DMS114 treated with DMSO at 0.1 percent for 48 hours (cell line): Measurements from ENCODE around the gene YDJC.
"Not testable (repeated sequence)": the region's sequence is repeated elsewhere in the genome, so short reads cannot be mapped to it uniquely, and the experiment has no call there.

Experiments used
- DNase-seq: peaks from one replicate; lab custom pipeline; 2025; ENCODE audit not compliant: unreplicated experiment; lab: John Stamatoyannopoulos, UW

The YDJC gene, protein sequence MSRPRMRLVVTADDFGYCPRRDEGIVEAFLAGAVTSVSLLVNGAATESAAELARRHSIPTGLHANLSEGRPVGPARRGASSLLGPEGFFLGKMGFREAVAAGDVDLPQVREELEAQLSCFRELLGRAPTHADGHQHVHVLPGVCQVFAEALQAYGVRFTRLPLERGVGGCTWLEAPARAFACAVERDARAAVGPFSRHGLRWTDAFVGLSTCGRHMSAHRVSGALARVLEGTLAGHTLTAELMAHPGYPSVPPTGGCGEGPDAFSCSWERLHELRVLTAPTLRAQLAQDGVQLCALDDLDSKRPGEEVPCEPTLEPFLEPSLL

GRCh38 chr22:21629255-21630149 lies at the start of gene YDJC:
Gene YDJC (minus strand): TSS chr22:21630022. CDS start chr22:21630014, 8 bp downstream.
- DNase-seq: peak; percentile 79

GRCh38 chr22:21679383-21679782 lies 49.6 kb upstream of the YDJC start:
- no peak for DNase-seq

DNA sequence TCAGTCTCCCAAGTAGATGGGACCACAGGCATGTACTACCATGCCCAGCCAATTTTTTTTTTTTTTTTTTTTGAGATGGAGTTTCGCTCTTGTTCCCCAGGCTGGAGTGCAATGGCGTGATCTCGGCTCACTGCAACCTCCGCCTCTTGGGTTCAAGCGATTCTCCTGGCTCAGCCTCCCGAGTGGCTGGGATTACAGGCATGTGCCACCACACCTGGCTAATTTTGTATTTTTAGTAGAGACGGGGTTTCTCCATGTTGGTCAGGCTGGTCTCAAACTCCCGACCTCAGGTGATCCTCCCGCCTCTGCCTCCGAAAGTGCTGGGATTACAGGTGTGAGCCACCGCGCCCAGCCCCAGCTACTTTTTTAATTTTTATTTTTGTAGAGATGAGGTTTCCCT lies 49.0 kb upstream of the YDJC start:
- DNase-seq: not testable (repeated sequence)

DNA sequence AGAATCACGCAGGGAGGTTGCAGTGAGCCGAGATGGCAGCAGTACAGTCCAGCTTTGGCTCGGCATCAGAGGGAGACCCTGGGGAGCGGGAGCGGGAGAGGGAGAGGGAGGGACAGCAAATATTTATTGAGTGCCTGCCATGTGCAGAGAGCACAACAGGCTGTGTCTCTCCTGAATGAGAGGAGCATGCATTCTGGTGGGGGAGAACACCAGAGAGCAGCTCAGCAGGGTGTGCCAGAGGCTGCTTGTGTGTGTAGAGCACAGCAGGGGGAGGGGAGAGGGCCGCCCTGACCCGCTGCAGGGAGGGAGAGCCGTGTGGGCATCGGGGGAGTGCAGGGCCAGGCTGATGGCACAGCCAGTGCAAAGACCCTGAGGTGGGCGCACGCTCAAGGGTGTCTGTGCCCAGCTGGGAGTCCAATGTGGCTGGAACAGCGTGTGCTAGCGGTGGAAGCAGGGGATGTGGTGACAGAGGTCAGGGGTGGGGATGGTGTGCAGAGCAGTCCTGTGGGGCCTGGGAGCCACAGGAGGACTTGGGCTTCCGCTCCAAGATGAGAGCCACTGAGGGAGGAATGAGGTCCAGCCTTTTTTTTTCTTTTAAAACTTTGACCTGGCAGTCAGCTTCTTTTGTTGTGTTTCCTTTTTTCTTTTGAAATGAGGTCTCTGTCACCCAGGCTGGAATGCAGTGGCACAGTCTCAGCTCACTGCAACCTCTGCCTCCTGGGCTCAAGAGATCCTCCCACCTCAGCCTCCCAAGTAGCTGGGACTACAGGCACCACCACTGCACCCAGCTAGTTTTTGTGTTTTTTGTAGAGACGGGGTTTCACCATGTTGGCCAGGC lies 48.0 kb upstream of the YDJC start:
- DNase-seq: no peak

DNA sequence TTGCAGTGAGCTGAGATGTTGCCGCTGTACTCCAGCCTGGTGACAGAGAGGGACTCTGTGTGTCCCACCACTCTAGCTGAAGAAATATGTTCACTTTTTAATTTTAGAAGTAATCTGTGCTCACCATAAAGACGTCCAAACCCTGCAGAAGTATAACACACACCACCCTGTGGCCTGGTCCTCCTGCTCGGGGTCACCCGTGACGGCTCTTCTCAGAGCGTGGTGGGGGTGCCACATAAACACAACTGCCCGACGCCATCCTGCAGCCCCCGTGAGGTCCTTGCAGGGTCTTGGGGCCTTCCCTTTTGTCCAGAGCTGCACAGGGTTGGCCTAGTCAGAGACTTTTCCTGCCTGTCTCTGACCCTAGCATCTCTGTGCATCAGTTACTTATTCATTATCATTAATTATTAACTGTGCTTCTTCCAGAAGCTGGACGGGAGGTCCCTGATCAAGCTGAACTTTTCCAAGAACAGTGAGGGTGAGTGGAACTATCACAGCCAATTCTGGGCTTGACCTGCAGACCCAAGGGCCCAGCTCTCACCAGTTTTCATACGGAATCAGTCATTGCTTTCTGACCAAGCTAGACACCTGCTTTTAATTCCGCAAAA lies 44.9 kb upstream of the YDJC start:
- no peak for DNase-seq

DNA sequence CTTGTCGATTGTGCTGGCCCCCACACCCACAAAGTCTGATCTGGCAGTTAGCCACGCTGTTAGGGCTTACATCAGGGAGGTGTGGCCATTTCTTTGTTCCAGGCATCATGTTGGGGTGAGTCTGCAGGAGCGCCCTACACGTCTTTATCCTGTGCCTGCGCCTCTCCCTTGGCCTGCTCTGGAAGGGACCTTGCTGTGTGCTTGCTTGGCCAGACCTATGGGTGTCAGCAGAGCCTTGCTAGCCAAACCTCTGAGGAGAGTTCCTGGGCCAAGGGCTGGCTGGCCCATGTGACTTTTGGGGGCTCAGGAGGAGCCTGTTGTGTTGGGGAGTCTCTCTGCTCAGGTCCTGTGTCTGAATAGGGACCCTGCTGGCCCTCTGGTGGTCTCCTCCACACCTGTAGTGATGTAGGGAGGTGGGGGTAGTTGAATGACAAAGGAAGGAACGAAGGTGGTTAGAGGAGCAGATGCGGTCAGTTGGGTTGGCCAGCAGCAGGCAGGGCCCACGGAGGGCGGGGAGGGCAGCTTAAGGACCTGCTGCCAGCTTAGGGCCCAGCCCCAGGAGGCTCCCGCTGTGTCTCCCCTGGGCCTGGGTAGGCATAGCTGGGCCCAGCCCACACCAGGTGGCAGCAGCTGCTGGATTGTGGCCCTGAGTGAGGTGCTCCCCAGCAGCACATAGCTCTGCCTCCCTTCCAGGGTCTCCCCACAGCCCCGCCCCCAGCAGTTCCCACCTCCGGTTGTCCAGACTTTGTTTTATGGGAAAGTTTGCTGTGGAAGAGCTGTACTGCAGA lies 43.9 kb upstream of the YDJC start:
- DNase-seq: no peak

DNA sequence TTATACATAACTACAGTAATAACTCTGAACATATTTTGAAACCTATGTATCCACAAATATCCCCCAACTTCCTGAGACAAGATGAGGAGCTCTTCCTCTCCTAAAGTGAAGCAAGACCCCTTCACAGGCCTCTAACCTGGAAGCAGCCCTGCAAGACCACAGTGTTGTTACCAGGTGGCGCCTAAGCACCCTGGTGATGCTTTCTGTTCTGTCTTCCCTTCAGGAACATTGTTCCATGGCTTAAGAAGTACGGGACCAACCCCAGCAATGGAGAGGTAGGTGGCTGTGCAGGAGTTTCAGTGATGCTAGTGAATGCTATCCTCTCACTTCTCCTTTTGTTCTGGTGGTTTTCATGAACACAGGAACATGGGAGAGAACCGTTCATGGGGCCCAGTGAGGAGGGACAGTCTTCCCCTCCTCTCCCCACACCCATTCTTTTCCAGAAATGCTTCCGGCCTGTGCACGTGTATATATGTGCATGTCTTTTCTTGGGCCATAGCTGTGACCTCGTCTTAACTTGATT lies 42.3 kb upstream of the YDJC start:
- DNase-seq: no peak

- DNase-seq: no peak
Observed at GRCh38 chr22:21669026-21669425, 39.2 kb upstream of the YDJC start.

GRCh38 chr22:21666786-21667185 lies 37.0 kb upstream of the YDJC start:
- DNase-seq: no peak

DNA sequence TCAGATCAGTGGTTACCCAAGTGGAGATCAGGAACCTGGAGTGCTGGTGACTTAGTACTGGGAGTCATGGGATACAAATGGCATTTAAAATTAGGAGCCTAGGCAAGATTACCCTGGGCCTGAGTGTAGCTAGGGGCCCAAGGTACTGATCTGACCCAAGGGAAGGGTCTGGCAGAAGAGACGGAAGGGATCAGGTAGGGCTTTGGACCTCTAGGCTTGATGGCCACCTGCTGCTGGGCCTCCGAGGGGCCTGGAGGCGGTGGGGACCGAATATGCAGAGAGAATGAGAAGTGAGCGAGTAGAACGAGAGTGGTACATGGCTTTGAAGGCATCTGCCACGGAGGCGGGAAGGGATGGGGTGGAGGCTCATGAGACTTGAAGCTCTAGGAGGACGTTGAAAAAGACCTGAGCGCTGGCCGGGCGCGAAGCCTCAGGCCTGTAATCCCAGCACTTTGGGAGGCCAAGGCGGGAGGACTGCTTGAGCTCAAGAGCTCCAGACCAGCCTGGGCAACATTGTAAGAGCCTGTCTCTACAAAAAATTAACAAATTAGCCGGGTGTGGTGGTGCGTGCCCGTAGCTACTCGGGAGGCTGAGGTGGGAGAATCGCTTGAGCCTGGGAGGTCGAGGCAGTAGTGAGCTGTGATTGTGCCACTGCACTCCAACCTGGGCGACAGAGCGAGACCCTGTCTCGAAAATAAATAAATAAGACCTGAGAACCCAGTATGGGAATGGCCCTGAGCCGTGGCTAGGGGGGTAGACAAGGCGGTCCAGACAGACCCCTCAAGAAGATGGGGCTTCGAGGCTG lies 35.4 kb upstream of the YDJC start:
- DNase-seq: no peak

DNA sequence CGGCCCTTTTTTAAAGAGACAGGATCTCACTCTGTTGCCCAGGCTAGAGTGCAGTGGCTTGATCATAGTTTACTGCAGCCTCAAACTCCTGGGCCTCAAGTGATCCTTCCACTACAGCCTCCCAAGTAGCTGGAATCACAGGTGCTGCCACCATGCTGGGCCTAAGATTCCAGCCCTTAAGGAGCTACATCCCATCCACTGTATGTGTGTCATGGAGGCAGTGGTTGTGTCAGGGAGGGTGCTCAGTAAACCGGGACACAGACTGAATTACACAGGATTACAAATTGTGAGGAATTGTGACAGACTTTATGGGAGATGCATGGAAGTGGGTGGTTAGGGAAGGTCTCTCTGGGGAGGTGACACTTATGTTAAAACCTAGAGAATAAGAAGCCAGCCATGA lies 33.9 kb upstream of the YDJC start:
- DNase-seq: no peak

DNA sequence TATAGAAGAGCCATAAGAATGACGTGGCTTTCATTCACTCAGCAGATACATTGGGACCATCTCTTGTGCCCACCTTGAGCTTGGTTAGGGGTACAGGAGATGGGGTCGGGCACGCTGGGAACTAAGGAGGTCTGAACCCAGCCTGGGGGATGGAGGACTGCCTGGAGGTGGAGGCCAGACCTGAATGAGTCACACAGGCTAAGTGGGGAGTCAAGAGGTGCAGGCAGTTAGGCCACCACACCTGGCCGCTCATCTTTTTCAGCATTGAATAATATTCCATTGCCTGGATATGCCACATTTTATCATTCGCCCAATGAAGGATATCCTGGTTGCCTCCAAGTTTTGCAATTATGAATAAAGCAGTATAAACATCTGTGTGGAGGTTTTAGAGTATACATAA lies 32.2 kb upstream of the YDJC start:
- DNase-seq: no peak

DNA sequence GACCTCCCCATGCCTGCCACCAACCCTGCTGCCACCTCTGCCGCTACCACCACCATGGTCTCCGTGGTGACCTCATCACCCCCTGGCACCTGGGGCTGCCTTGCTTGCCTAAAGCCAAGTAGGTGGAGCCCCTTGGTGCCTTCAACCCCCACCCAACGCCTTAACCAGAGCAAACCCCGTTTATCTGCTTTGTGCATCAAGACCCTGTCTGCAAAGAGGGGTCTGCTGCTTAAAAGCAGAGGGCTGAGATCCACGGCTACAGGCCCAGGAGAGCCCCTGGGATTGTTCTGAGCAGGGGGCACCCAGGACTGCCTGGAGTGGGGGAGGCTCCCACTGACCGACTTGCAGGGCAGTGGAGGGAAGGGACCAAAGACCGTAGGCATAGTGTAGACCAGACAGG lies 31.1 kb upstream of the YDJC start:
- DNase-seq: no peak

- DNase-seq: no peak
Observed at GRCh38 chr22:21659864-21660525, 30.2 kb upstream of the YDJC start.

DNA sequence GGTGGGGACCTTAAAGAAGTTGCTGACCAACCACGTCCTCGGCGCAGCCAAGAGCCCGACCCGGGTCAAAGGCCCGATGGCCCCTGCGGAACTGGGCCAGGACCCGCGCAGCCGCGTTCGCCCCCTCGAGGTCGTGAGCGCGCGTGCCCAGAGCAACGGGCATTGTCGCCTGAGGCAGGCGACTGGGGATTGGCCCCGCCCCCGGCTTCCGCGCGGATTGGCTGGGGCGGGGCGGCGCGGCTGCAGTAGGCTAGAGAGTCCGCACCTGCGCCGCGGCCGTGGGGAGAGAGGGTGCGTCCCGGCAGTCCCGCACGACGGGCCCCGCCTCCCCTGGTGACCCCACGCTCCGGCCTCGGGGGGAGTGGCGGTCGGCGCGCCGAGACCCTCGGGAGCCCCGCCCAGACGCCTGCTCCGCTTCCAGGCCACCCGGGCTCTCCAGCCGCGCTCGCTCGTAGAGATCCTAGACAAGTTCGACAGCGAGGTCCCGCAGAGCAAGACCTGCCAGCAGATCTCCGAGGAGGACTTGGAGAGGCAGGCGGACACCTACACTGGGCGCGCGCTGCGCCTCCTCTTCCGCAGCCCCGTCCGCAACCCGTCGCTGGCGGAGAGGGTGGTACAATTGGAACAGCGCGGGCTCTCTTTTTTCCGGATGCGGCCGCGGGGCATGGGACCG lies 27.7 kb upstream of the YDJC start:
- peak; percentile 44 for DNase-seq

DNA sequence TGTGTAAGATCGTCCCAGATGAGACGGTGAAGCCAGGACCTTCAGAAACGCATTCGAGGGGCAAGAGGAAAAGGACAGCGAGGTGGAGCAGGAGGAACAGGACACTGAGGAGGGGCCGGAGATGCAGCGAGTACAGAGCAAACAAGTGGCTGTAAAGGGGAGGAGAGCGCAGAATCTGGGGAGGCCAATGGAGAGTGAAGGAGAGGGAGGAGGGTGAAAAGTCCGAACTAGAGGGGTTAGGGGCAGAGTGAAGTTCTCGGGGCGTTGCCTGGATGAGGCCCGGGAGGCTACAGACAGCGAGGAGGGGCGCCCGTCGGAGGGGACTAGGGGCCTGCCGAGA lies 27.2 kb upstream of the YDJC start:
- DNase-seq: no peak

DNA sequence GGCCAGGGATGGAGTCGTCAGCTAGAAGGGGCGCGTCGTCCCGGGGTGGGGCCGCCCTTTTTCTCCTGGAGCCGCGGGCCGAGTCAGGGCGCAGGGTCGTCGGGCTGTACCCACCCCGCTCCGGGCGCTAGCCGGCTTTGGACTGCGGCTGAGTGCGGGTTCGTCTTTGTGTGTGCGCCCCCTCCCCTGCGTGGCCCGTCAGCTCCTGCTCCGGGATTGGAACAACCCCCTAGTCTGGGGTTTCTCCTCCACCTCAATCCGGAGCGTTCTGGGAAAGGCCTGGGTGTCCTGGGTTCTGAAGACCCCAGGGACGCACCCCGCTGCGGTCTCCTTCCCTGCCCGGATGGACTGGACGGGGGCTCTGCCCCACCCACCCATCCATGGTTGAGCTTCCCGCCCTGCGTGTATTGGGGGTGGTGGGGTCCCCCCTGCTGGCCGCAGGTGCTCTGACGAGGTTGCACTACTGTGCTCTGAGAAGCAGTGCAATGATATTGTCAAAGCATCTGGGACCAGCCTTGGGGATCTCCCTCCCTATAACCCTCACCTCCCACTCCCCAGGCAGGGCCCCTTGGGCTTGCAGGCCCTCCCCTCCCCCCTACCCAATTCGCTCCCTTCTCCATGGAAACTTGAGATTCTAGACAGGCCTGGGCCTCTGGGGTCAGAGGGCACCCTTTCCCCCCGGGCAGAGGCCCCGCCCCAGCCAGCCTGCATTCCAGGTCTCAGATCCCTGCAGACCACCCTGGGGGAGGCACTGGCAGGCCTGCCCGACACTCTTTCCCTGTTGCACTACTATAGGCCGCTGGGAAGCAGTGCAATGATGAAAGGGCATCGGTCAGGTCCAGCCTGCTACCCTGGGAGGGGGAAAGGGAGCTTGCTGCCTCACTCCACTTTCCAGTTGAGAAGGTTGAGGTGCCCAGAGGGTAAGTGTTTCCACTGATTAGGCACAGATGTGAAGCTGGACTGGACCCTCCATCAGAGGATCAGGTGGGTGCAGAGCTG lies 23.0 kb upstream of the YDJC start:
- no peak for DNase-seq
